22Rv1 (cell line): ENCODE data around the gene CA14.

Experiments used
- ZFX ChIP-seq: fragments of 450-650 bp; IDR thresholded peaks from 2 replicates; pipeline ENCODE4 v1.6.1; 2017; ENCODE audit warnings: antibody characterized with exemption, borderline replicate concordance
- TF ChIP-seq, protein P1 (sequence below): fragments of 450-650 bp; IDR thresholded peaks from 2 replicates; pipeline ENCODE4 v1.5.1; 2017; ENCODE audit warnings: mild to moderate bottlenecking

DNA sequence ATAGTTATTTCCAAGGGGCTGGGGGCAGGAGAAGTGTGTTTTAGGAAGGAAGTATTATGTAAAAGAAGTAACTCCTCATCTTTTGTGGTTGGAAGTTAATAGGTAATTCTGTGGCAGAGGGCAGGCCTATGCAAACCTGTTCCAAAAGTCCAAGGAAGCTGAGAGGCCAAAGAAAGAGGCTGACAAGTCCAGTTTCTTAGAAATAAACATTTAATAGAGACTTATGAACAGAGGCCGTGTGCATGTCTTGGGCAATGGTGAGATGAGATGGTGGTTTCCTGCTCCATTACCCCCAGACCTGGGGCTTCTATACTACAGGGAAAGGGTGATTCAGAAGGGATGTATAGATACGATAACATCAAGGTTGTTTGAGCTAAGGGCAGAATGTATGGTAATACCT lies 7.6 kb upstream of the CA14 start:
- TF ChIP-seq, protein P1, sequence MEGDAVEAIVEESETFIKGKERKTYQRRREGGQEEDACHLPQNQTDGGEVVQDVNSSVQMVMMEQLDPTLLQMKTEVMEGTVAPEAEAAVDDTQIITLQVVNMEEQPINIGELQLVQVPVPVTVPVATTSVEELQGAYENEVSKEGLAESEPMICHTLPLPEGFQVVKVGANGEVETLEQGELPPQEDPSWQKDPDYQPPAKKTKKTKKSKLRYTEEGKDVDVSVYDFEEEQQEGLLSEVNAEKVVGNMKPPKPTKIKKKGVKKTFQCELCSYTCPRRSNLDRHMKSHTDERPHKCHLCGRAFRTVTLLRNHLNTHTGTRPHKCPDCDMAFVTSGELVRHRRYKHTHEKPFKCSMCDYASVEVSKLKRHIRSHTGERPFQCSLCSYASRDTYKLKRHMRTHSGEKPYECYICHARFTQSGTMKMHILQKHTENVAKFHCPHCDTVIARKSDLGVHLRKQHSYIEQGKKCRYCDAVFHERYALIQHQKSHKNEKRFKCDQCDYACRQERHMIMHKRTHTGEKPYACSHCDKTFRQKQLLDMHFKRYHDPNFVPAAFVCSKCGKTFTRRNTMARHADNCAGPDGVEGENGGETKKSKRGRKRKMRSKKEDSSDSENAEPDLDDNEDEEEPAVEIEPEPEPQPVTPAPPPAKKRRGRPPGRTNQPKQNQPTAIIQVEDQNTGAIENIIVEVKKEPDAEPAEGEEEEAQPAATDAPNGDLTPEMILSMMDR, result no peak
- no peak for TF ChIP-seq ZFX
